RWPE2 (cell line): Measurements from ENCODE around the gene DDN.

Experiments
- ATAC-seq: fragments of 200-7000 bp; cut with Tn5 transposase; 3 replicates; pipeline ENCODE4 v1.9.1; 2021; ENCODE audit warnings: low read depth
- DNase-seq: peaks from one replicate; pipeline ENCODE4 v3.0.0-alpha.2; 2020; ENCODE audit warnings: low spot score
- H3K27ac ChIP-seq: fragments of 450-650 bp; 2 replicates; pipeline ENCODE4 v1.5.1; 2017; ENCODE audit warnings: mild to moderate bottlenecking; ENCODE audit not compliant: poor library complexity, severe bottlenecking
- H3K27me3 ChIP-seq: fragments of 250-450 bp; sonication (Bioruptor Pico); 2 replicates; pipeline ENCODE4 v1.5.1; 2021; ENCODE audit warnings: mild to moderate bottlenecking, moderate library complexity; ENCODE audit not compliant: insufficient read depth, poor library complexity, severe bottlenecking
- H3K36me3 ChIP-seq: fragments of 250-450 bp; sonication (Bioruptor Pico); 2 replicates; pipeline ENCODE4 v1.5.1; 2020; ENCODE audit warnings: low read depth, mild to moderate bottlenecking, moderate library complexity
- H3K4me1 ChIP-seq: fragments of 250-450 bp; sonication (Bioruptor Pico); 2 replicates; pipeline ENCODE4 v1.5.1; 2021; ENCODE audit warnings: mild to moderate bottlenecking, moderate library complexity; ENCODE audit not compliant: insufficient read depth, poor library complexity, severe bottlenecking
- H3K4me3 ChIP-seq: fragments of 250-450 bp; sonication (Bioruptor Pico); 2 replicates; pipeline ENCODE4 v1.5.1; 2021; ENCODE audit warnings: mild to moderate bottlenecking, moderate library complexity; ENCODE audit not compliant: severe bottlenecking
- H3K9me3 ChIP-seq: fragments of 250-450 bp; sonication (Bioruptor Pico); 2 replicates; pipeline ENCODE4 v1.5.1; 2021; ENCODE audit warnings: mild to moderate bottlenecking, moderate library complexity; ENCODE audit not compliant: severe bottlenecking
- CTCF ChIP-seq: fragments of 450-650 bp; IDR thresholded peaks from one replicate; pipeline ENCODE4 v1.5.1; 2017; ENCODE audit warnings: mild to moderate bottlenecking, moderate library complexity; ENCODE audit not compliant: poor library complexity, severe bottlenecking

Gene DDN

GRCh38 chr12:48972952-48973483 is 26.2 kb downstream of the DDN start:
- TF ChIP-seq CTCF, result no peak
- Histone ChIP-seq H3K4me1 (no peaks in the 10 kb centered on the region), H3K27ac (no peak overlapping the region), H3K4me3 (no peak overlapping the region), H3K36me3 (no peaks in the 10 kb centered on the region), H3K9me3 (no peaks in the 10 kb centered on the region), H3K27me3 (peaks cover 54% of the 10 kb centered on the region)
- DNase-seq (no peak), ATAC-seq (no peak)

- Histone ChIP-seq H3K4me3 (no peak overlapping the region), H3K27ac (no peak overlapping the region), H3K9me3 (no peaks in the 10 kb centered on the region), H3K36me3 (no peaks in the 10 kb centered on the region), H3K27me3 (peaks cover 47% of the 10 kb centered on the region), H3K4me1 (no peaks in the 10 kb centered on the region)
- DNase-seq (no peak), ATAC-seq (no peak)
- TF ChIP-seq CTCF, result no peak
These were observed 26.8 kb downstream of the DDN start for GRCh38 chr12:48972213-48972951.

- no peaks in the 10 kb centered on the region for H3K9me3 ChIP-seq
- H3K27ac ChIP-seq, result no peak overlapping the region
- ATAC-seq (no peak), DNase-seq (no peak)
- H3K36me3 ChIP-seq, result no peaks in the 10 kb centered on the region
- H3K27me3 ChIP-seq, result peaks cover 40% of the 10 kb centered on the region
- no peaks in the 10 kb centered on the region for H3K4me1 ChIP-seq
- no peak overlapping the region for H3K4me3 ChIP-seq
- TF ChIP-seq CTCF, result no peak
These were observed 28.4 kb downstream of the DDN start for GRCh38 chr12:48970702-48971334.

- no peak overlapping the region for H3K4me3 ChIP-seq
- DNase-seq, result no peak
These were observed 29.1 kb downstream of the DDN start for GRCh38 chr12:48969833-48970701.

More at GRCh38 chr12:48969833-48970701, 29.1 kb downstream of the DDN start:
- no peak for ATAC-seq
- Histone ChIP-seq H3K36me3 (no peaks in the 10 kb centered on the region), H3K9me3 (no peaks in the 10 kb centered on the region), H3K27me3 (peaks cover 40% of the 10 kb centered on the region), H3K27ac (no peak overlapping the region), H3K4me1 (no peaks in the 10 kb centered on the region)
- no peak for TF ChIP-seq CTCF
